GM12878 (cell line): ENCODE data around the gene SPATA16. TPM values are rescaled to one million over a fixed set of nuclear protein-coding genes. Genes with fewer than 3 reads are reported as not detected.

Experiments used
- ATAC-seq: fragments of 200-7000 bp; cut with Tn5 transposase; 3 replicates; pipeline ENCODE4 v1.9.1; 2020; ENCODE audit warnings: mild to moderate bottlenecking, moderate library complexity
- BruUV-seq: library from RNA; stranded (reverse); fragments of 400-500 nt; replicated peaks from 2 replicates; lab custom pipeline; 2021; lab: Mats Ljungman, UMichigan
- CTCF ChIA-PET: fragments of 300-600 bp; sonication (Branson Sonifier 250); formaldehyde crosslinking; extraction: SDS; loops from one replicate; lab custom pipeline; 2021; ENCODE audit warnings: inconsistent platforms; lab: Yijun Ruan, JAX
- POLR2A ChIA-PET: fragments of 350-600 bp; formaldehyde crosslinking; extraction: SDS; loops from one replicate; lab custom pipeline; 2021; ENCODE audit warnings: inconsistent platforms; lab: Charles Lee
- RAD21 ChIA-PET: fragments of 300-600 bp; sonication (Branson Sonifier 250); formaldehyde crosslinking; loops from one replicate; lab custom pipeline; 2023; ENCODE audit warnings: antibody characterized with exemption; ENCODE audit not compliant: unreplicated experiment; lab: Charles Lee
- SMC1A ChIA-PET: fragments of 300-600 bp; sonication (Branson Sonifier 250); formaldehyde crosslinking; loops from one replicate; lab custom pipeline; 2023; ENCODE audit not compliant: unreplicated experiment, uncharacterized antibody; lab: Charles Lee
- DNase-seq: peaks from one replicate; pipeline ENCODE4 v3.0.0-alpha.2; 2011; ENCODE audit warnings: low read depth, low spot score
- FAIRE-seq: peaks from 3 replicates; lab custom pipeline; 2011; peaks lifted over from hg19 to GRCh38; lab: Jason Lieb, UNC
- H2AFZ ChIP-seq: 2 replicates; pipeline ENCODE4 v1.6.0; 2011; ENCODE audit warnings: low read depth, low read length, control low read depth; ENCODE audit not compliant: control insufficient read depth
- H3K27ac ChIP-seq: 2 replicates; pipeline ENCODE4 v1.5.1; 2011; ENCODE audit warnings: control low read depth; ENCODE audit not compliant: control insufficient read depth, insufficient read depth
- H3K27me3 ChIP-seq, 2 experiments: replicated peaks in 1 of 2; 2 replicates each; pipeline versions ENCODE4 v1.6.0 to v1.6.1; 2011; ENCODE audit warnings: low read length in 1 of 2; ENCODE audit not compliant: control insufficient read depth in 2 of 2, insufficient read depth in 2 of 2
- H3K36me3 ChIP-seq, 2 experiments: 2 replicates each; pipeline ENCODE4 v1.5.1; 2011; ENCODE audit warnings: low read length in 1 of 2; ENCODE audit not compliant: control insufficient read depth in 2 of 2, insufficient read depth in 2 of 2
- H3K4me1 ChIP-seq: 2 replicates; pipeline ENCODE4 v1.6.1; 2011; ENCODE audit warnings: mild to moderate bottlenecking, low read length, moderate library complexity, mixed read lengths; ENCODE audit not compliant: control insufficient read depth, insufficient read depth
- H3K4me2 ChIP-seq: 2 replicates; pipeline ENCODE4 v1.6.0; 2011; ENCODE audit warnings: control low read depth; ENCODE audit not compliant: control insufficient read depth, insufficient read depth
- H3K4me3 ChIP-seq: fragments of 200-600 bp; sonication (generic); 2 replicates; pipeline ENCODE4 v1.5.1; 2016
- H3K79me2 ChIP-seq: 2 replicates; pipeline ENCODE4 v1.6.0; 2011; ENCODE audit warnings: low read length; ENCODE audit not compliant: control insufficient read depth, insufficient read depth
- H3K9ac ChIP-seq: 2 replicates; pipeline ENCODE4 v1.8.0; 2011; ENCODE audit warnings: low read length, control low read depth, mixed read lengths; ENCODE audit not compliant: control insufficient read depth, insufficient read depth
- H3K9me3 ChIP-seq: replicated peaks from 3 replicates; pipeline ENCODE4 v1.5.1; 2011; ENCODE audit warnings: mild to moderate bottlenecking, low read length; ENCODE audit not compliant: control insufficient read depth, insufficient read depth
- H4K20me1 ChIP-seq: 2 replicates; pipeline ENCODE4 v1.6.0; 2011; ENCODE audit not compliant: control insufficient read depth, insufficient read depth
- BHLHE40 ChIP-seq, 2 experiments: fragments of 450-650 bp in 1 of 2; IDR thresholded peaks; 2 replicates each; pipeline ENCODE4 v1.6.1; 2011 to 2017; ENCODE audit warnings: low read depth in 2 of 2, borderline replicate concordance in 1 of 2, improper control_type of control experiment in 1 of 2, low read length in 1 of 2, mild to moderate bottlenecking in 1 of 2
- CHD2 ChIP-seq: IDR thresholded peaks from 2 replicates; pipeline ENCODE4 v1.6.1; 2011; ENCODE audit warnings: low read depth, low read length, improper control_type of control experiment, borderline replicate concordance
- CHD4 ChIP-seq: fragments of 200-600 bp; sonication (generic); IDR thresholded peaks from 2 replicates; pipeline ENCODE4 v1.6.1; 2016; ENCODE audit warnings: mild to moderate bottlenecking
- DPF2 ChIP-seq: fragments of 450-650 bp; IDR thresholded peaks from 2 replicates; pipeline ENCODE4 v1.6.1; 2017; ENCODE audit warnings: mild to moderate bottlenecking
- FOXK2 ChIP-seq: fragments of 450-650 bp; IDR thresholded peaks from 2 replicates; pipeline ENCODE4 v1.6.1; 2017; ENCODE audit warnings: mild to moderate bottlenecking, moderate library complexity
- HSF1 ChIP-seq: fragments of 150-350 bp; IDR thresholded peaks from 2 replicates; pipeline ENCODE4 v1.6.1; 2014; ENCODE audit warnings: mild to moderate bottlenecking, low read depth, low read length
- JUNB ChIP-seq: IDR thresholded peaks from 2 replicates; pipeline ENCODE4 v1.6.1; 2016; ENCODE audit warnings: antibody characterized with exemption, mild to moderate bottlenecking
- NR2C2 ChIP-seq: IDR thresholded peaks from 2 replicates; pipeline ENCODE4 v1.6.1; 2011; ENCODE audit warnings: borderline replicate concordance, low read depth; ENCODE audit not compliant: control insufficient read depth, insufficient read length
- ZNF217 ChIP-seq: fragments of 450-650 bp; IDR thresholded peaks from 2 replicates; pipeline ENCODE4 v1.6.1; 2017; ENCODE audit warnings: antibody characterized with exemption, mild to moderate bottlenecking
- WGBS: methylation state at CpG from one replicate; pipeline ENCODE4 v1.1.6; 2016; ENCODE audit warnings: low lambda C conversion rate; ENCODE audit not compliant: insufficient replicate concordance, insufficient coverage; ENCODE audit errors: missing lambda C conversion rate; 5-methylcytosine and 5-hydroxymethylcytosine counted together
- in situ Hi-C: fragments of 300-500 bp; cut with MboI; formaldehyde crosslinking; loops from 9 replicates; pipeline ENCODE4 v1.14.3; 2018; ENCODE audit warnings: mixed read lengths
- intact Hi-C: fragments of 100-400 bp; cut with micrococcal nuclease; formaldehyde crosslinking; loops from one replicate; pipeline ENCODE4 v1.14.2; 2022; ENCODE audit not compliant: unreplicated experiment
- polyA plus RNA-seq, 11 experiments: library from polyadenylated mRNA; depleted of rRNA in 4 of 11; unstranded in 6 of 11; stranded (reverse) in 5 of 11; fragments of >200 nt; fragmentation: Nextera tagmentation in 4 of 11; fragmentation: Illumina TruSeq in 1 of 11; extraction: Ambion mirVana in 4 of 11; extraction: Trizol in 1 of 11; gene quantifications; 1 replicate in 1 of 11; 2 replicates in 10 of 11; pipeline versions ENCODE4 v1.2.1 to v1.2.3, GENCODE V29; 2011 to 2016; ENCODE audit warnings: inconsistent platforms in 2 of 11, missing spikeins in 2 of 11, low read depth in 1 of 11
- total RNA-seq, 4 experiments: library from RNA; depleted of rRNA in 3 of 4; stranded (reverse); fragments of >200 nt in 3 of 4; fragmentation: Illumina TruSeq in 1 of 4; extraction: Trizol in 1 of 4; gene quantifications; 2 replicates each; pipeline versions ENCODE4 v1.2.1 to v1.2.3, GENCODE V29; 2013 to 2021
- TF ChIP-seq, protein P1 (sequence below): fragments of 450-650 bp; IDR thresholded peaks from 2 replicates; pipeline ENCODE4 v1.6.1; 2018; ENCODE audit warnings: mild to moderate bottlenecking, low read depth, moderate library complexity; ENCODE audit not compliant: partially characterized antibody

SPATA16 gene
- total and polyA plus RNA-seq, 10 of the 15 experiments (the other 5 are each of a cell fraction or from before 2014, with no cell fraction given) = 0.04 TPM; not detected in 9

GRCh38 chr3:173008978-173009377, 132.1 kb downstream of the SPATA16 start:
- intact Hi-C loops = no loop called here
- ATAC-seq (no peak), FAIRE-seq (no peak), DNase-seq (no peak)
- Histone ChIP-seq H3K27me3 (no peaks in the 10 kb centered on the region), H3K79me2 (no peaks in the 10 kb centered on the region), H3K9me3 (no peaks in the 10 kb centered on the region), H3K27ac (no peak overlapping the region), H3K36me3 (no peaks in the 10 kb centered on the region), H3K4me3 (no peak overlapping the region), H3K4me1 (no peaks in the 10 kb centered on the region), H3K9ac (no peak overlapping the region), H4K20me1 (no peaks in the 10 kb centered on the region), H2AFZ (no peak overlapping the region), H3K4me2 (no peak overlapping the region)
- RAD21 ChIA-PET = no interaction called here
- TF ChIP-seq CHD4 = no peak
- no peak for TF ChIP-seq FOXK2
- no peak for TF ChIP-seq DPF2
- TF ChIP-seq BHLHE40 (IDR thresholded peaks at IDR 0.05; ENCODE audit: borderline replicate concordance in 1 of 2, low read depth in 2 of 2, low read length in 1 of 2) = no peak
- TF ChIP-seq CHD2 = no peak
- TF ChIP-seq HSF1 = no peak
- no peak for TF ChIP-seq ZNF217
- no peak for TF ChIP-seq JUNB
- TF ChIP-seq, protein P1, sequence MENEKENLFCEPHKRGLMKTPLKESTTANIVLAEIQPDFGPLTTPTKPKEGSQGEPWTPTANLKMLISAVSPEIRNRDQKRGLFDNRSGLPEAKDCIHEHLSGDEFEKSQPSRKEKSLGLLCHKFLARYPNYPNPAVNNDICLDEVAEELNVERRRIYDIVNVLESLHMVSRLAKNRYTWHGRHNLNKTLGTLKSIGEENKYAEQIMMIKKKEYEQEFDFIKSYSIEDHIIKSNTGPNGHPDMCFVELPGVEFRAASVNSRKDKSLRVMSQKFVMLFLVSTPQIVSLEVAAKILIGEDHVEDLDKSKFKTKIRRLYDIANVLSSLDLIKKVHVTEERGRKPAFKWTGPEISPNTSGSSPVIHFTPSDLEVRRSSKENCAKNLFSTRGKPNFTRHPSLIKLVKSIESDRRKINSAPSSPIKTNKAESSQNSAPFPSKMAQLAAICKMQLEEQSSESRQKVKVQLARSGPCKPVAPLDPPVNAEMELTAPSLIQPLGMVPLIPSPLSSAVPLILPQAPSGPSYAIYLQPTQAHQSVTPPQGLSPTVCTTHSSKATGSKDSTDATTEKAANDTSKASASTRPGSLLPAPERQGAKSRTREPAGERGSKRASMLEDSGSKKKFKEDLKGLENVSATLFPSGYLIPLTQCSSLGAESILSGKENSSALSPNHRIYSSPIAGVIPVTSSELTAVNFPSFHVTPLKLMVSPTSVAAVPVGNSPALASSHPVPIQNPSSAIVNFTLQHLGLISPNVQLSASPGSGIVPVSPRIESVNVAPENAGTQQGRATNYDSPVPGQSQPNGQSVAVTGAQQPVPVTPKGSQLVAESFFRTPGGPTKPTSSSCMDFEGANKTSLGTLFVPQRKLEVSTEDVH = no peak
- no peak for TF ChIP-seq NR2C2
- in situ Hi-C loops = no loop called here
- SMC1A ChIA-PET = no interaction called here
- BruUV-seq = no TSS peak
- CTCF ChIA-PET = no interaction called here
- POLR2A ChIA-PET = no interaction called here
- WGBS = 24% methylated on average over 3 of the region's 3 CpGs
